ENCODE results near the gene COL23A1. TPM values are rescaled to one million over a fixed set of nuclear protein-coding genes. Genes with fewer than 3 reads are reported as not detected.

Gene COL23A1
- total RNA-seq, 2 experiments from 2014 or later = 0.15 TPM; not detected in 1

GRCh38 chr5:178548746-178549145 lies 41.4 kb downstream of the COL23A1 start:
- intact Hi-C loops (cut with micrococcal nuclease) = no loop called here

GRCh38 chr5:178547753-178548415 lies 42.3 kb downstream of the COL23A1 start:
- Mint-ChIP-seq H3K9me3 (no peaks in the 10 kb centered on the region), H3K4me1 (ENCODE audit: low read depth) (no peaks in the 10 kb centered on the region), H3K36me3 (no peaks in the 10 kb centered on the region), H3K4me3 (no peak overlapping the region), H3K27ac (no peak overlapping the region), H3K27me3 (peaks cover 5% of the 10 kb centered on the region)
- POLR2A ChIA-PET = no interaction called here
- no peak for DNase-seq
- intact Hi-C loops (cut with micrococcal nuclease) = no loop called here
- CTCF ChIA-PET = no interaction called here

More at GRCh38 chr5:178548746-178549145, 41.4 kb downstream of the COL23A1 start:
- Mint-ChIP-seq H3K27ac (no peak overlapping the region), H3K4me1 (ENCODE audit: low read depth) (no peaks in the 10 kb centered on the region), H3K9me3 (no peaks in the 10 kb centered on the region), H3K27me3 (peaks cover 8% of the 10 kb centered on the region), H3K4me3 (no peak overlapping the region), H3K36me3 (no peaks in the 10 kb centered on the region)
- no peak for DNase-seq
- ChIA-PET CTCF (no interaction called here), POLR2A (no interaction called here)

- no peak overlapping the region for H3K27ac Mint-ChIP-seq
- intact Hi-C loops (cut with micrococcal nuclease) = no loop called here
- DNase-seq = no peak
- no peak overlapping the region for H3K4me3 Mint-ChIP-seq
- no peaks in the 10 kb centered on the region for H3K9me3 Mint-ChIP-seq
- peaks cover 5% of the 10 kb centered on the region for H3K27me3 Mint-ChIP-seq
- ChIA-PET CTCF (no interaction called here), POLR2A (no interaction called here)
- no peaks in the 10 kb centered on the region for H3K4me1 Mint-ChIP-seq (ENCODE audit: low read depth)
- H3K36me3 Mint-ChIP-seq = no peaks in the 10 kb centered on the region
These were observed 43.0 kb downstream of the COL23A1 start for GRCh38 chr5:178547052-178547666.

GRCh38 chr5:178546675-178547033 lies 43.5 kb downstream of the COL23A1 start:
- intact Hi-C loops (cut with micrococcal nuclease) = no loop called here
- no peaks in the 10 kb centered on the region for H3K9me3 Mint-ChIP-seq
- DNase-seq = no peak
- no peaks in the 10 kb centered on the region for H3K36me3 Mint-ChIP-seq
- H3K4me1 Mint-ChIP-seq (ENCODE audit: low read depth) = no peaks in the 10 kb centered on the region
- H3K27me3 Mint-ChIP-seq = peaks cover 5% of the 10 kb centered on the region
- H3K27ac Mint-ChIP-seq = no peak overlapping the region
- H3K4me3 Mint-ChIP-seq = no peak overlapping the region
- ChIA-PET CTCF (no interaction called here), POLR2A (no interaction called here)

GRCh38 chr5:178545941-178546674 lies 44.1 kb downstream of the COL23A1 start:
- Mint-ChIP-seq H3K4me1 (ENCODE audit: low read depth) (no peaks in the 10 kb centered on the region), H3K9me3 (no peaks in the 10 kb centered on the region), H3K36me3 (no peaks in the 10 kb centered on the region), H3K4me3 (no peak overlapping the region), H3K27me3 (peaks cover under 1% of the 10 kb centered on the region), H3K27ac (no peak overlapping the region)
- DNase-seq = no peak
- CTCF ChIA-PET = no interaction called here
- POLR2A ChIA-PET = no interaction called here
- intact Hi-C loops (cut with micrococcal nuclease) = no loop called here

- ChIA-PET POLR2A (no interaction called here), CTCF (no interaction called here)
- Mint-ChIP-seq H3K9me3 (no peaks in the 10 kb centered on the region), H3K4me1 (ENCODE audit: low read depth) (no peaks in the 10 kb centered on the region), H3K4me3 (no peak overlapping the region), H3K27me3 (no peaks in the 10 kb centered on the region), H3K36me3 (no peaks in the 10 kb centered on the region), H3K27ac (no peak overlapping the region)
- intact Hi-C loops (cut with micrococcal nuclease) = no loop called here
- no peak for DNase-seq
These were observed 45.0 kb downstream of the COL23A1 start for GRCh38 chr5:178545176-178545575.

GRCh38 chr5:178544166-178544834 lies 45.9 kb downstream of the COL23A1 start:
- Mint-ChIP-seq H3K27ac (no peak overlapping the region), H3K4me3 (no peak overlapping the region), H3K4me1 (ENCODE audit: low read depth) (no peaks in the 10 kb centered on the region), H3K27me3 (no peaks in the 10 kb centered on the region), H3K36me3 (no peaks in the 10 kb centered on the region), H3K9me3 (no peaks in the 10 kb centered on the region)
- intact Hi-C loops (cut with micrococcal nuclease) = no loop called here
- CTCF ChIA-PET = no interaction called here
- POLR2A ChIA-PET = no interaction called here
- no peak for DNase-seq

- H3K36me3 Mint-ChIP-seq = no peaks in the 10 kb centered on the region
- no peaks in the 10 kb centered on the region for H3K4me1 Mint-ChIP-seq (ENCODE audit: low read depth)
- H3K27me3 Mint-ChIP-seq = no peaks in the 10 kb centered on the region
- no peak for DNase-seq
- H3K27ac Mint-ChIP-seq = no peak overlapping the region
- ChIA-PET CTCF (interaction anchor here (0.6 to 0.7 kb wide), 2 partner anchors 16 to 262 kb away, joined by 3 read pairs; no protein-coding TSS in a partner anchor), POLR2A (no interaction called here)
- no peak overlapping the region for H3K4me3 Mint-ChIP-seq
- no peaks in the 10 kb centered on the region for H3K9me3 Mint-ChIP-seq
- intact Hi-C loops (cut with micrococcal nuclease) = no loop called here
These were observed 47.7 kb downstream of the COL23A1 start for GRCh38 chr5:178542455-178542854.

GRCh38 chr5:178540526-178540925 lies 49.7 kb downstream of the COL23A1 start:
- ChIA-PET POLR2A (no interaction called here), CTCF (no interaction called here)
- intact Hi-C loops (cut with micrococcal nuclease) = no loop called here
- no peak for DNase-seq
- no peak overlapping the region for H3K4me3 Mint-ChIP-seq
- no peak overlapping the region for H3K27ac Mint-ChIP-seq
- H3K4me1 Mint-ChIP-seq (ENCODE audit: low read depth) = no peaks in the 10 kb centered on the region
- H3K9me3 Mint-ChIP-seq = no peaks in the 10 kb centered on the region
- H3K27me3 Mint-ChIP-seq = no peaks in the 10 kb centered on the region
- H3K36me3 Mint-ChIP-seq = no peaks in the 10 kb centered on the region

GRCh38 chr5:178538741-178539229 lies 51.4 kb downstream of the COL23A1 start:
- Mint-ChIP-seq H3K4me3 (no peak overlapping the region), H3K4me1 (ENCODE audit: low read depth) (no peaks in the 10 kb centered on the region), H3K27me3 (no peaks in the 10 kb centered on the region), H3K27ac (no peak overlapping the region), H3K36me3 (no peaks in the 10 kb centered on the region), H3K9me3 (no peaks in the 10 kb centered on the region)
- DNase-seq = no peak
- intact Hi-C loops (cut with micrococcal nuclease) = no loop called here
- ChIA-PET CTCF (interaction anchor here (1.1 kb wide), 1 partner anchor 304 kb away, joined by 3 read pairs; no protein-coding TSS in a partner anchor), POLR2A (no interaction called here)

GRCh38 chr5:178537467-178538371 lies 52.5 kb downstream of the COL23A1 start:
- Mint-ChIP-seq H3K36me3 (no peaks in the 10 kb centered on the region), H3K4me1 (ENCODE audit: low read depth) (no peaks in the 10 kb centered on the region), H3K27ac (no peak overlapping the region), H3K9me3 (no peaks in the 10 kb centered on the region), H3K4me3 (no peak overlapping the region), H3K27me3 (no peaks in the 10 kb centered on the region)
- no peak for DNase-seq
- CTCF ChIA-PET = interaction anchor here (1.1 kb wide), 1 partner anchor 303 kb away, joined by 3 read pairs; no protein-coding TSS in a partner anchor
- POLR2A ChIA-PET = no interaction called here
- intact Hi-C loops (cut with micrococcal nuclease) = no loop called here
